Measurements from ENCODE around the gene ADAMTSL4.
"Not testable (repeated sequence)": the region's sequence is repeated elsewhere in the genome, so short reads cannot be mapped to it uniquely, and the experiment has no call there.

The ADAMTSL4 gene

DNA sequence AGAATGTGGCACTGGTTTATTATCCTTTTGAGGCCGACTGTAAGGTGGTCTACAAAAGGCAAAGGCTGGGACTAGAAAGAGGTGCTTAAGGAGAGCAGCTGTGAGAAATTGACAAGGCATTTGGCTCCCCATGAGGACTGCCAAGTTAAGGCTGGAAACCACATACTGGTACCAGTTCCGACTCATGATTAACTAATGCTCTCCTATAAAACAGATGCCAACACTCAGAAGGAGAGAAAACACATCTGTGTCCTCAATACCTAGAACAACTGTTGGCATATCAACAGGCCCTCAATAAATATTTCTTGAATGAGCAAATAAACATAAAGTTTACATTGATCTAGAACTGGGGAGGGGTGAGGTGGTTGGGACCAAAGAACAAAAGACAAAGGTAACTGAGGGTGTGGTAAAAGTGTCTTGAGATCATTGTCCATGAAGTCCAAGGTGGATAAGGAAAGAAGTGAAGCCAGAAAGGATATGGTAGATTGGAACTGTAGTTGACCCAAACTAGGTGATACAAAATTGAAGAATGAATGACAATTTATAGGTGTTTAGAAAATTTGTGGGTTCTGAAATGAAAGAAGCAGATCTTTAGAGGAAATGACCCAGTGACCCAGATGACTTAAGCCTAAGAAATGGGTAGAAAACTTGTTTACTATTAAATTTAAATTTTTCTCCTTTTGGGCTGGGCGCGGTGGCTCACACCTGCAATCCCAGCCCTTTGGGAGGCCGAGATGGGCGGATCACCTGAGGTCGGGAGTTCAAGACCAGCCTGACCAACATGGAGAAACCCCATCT lies 47.1 kb downstream of the ADAMTSL4 start:
- no peak for DNase-seq

DNA sequence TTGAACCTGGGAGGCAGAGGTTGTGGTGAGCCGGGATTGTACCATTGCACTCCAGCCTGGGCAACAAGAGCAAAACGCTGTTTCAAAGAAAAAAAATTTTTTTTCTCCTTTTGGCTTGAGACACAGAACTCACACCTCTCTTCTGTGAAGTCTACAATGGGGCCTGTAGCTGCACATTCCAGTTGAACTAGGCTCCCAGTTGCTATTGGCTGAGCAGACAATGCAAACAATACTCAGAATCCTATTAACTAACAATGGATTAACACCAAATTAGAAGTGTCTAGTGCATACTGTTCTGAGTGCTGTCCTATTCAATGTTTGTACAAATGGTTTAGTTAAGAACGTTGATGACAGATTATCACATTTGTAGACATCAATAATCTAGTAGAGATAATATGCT lies 47.8 kb downstream of the ADAMTSL4 start:
- no peak for DNase-seq

DNA sequence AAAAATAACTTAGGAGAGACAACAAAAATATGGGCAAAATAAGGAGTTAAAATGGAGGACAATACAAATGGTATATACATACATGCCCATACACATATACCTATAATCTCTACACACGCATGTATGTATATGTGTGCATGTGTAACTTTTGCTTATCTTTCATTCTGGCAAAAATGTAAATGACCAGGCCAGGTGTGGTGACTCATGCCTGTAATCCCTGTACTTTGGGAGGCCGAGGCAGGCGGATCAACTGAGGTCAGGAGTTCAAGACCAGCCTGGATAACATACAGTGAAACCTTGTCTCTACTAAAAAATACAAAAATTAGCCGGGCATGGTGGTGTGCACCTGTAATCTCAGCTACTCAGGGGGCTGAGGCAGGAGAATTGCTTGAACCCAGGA lies 49.1 kb downstream of the ADAMTSL4 start:
- not testable (repeated sequence) for DNase-seq

DNA sequence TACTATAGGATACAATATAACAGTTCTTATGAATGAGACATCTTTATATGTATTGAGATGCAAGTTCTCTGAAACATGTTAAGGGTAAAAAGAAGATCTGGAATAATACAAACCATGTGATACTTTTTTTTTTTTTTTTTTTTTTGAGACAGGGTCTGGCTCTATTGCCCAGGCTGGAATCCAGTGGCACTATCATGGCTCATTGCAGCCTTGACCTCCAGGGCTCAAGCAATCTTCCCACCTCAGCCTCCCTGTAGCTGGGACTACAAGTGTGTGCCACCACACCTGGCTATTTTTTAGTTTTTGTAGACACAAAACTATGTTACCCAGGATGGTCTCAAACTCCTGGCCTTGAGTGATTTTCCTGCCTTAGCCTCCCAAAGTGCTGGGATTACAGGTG lies 52.3 kb downstream of the ADAMTSL4 start:
- DNase-seq = no peak

DNA sequence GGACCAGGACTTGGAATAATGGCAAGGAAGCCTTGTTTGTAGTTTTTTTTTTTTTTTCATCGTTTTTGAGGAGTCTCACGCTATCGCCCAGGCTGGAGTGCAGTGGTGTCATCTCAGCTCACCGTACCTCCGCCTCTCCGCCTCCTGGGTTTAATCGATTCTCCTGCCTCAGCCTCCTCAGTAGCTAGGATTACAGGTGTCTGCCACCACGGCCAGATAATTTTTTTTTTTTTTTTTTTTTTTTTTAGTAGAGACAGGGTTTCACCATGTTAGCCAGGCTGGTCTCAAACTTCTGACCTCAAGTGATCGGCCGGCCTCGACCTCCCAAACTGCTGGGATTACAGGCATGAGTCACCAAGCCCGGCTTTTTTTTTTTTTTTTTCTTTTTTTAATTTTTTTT lies 53.2 kb downstream of the ADAMTSL4 start:
- not testable (repeated sequence) for DNase-seq

DNA sequence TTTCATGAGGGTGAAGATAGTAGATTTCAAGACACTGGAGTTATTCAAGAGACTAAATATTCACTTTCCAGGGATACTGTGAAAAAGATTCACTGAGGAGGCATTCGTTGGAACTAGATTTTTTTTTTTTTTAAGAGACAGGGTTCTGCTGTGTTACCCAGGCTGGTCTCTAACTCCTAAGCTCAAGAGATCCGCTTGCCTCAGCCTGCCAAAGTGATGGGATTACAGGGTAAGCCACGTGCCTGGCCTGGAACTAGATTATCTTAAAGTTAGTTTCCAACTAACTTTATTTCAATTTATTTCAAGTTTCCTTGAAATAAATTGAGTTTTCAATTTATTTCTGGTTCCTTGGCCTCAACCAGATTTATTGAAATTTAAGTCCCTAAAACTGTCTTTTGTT lies 54.5 kb downstream of the ADAMTSL4 start:
- DNase-seq = no peak

DNA sequence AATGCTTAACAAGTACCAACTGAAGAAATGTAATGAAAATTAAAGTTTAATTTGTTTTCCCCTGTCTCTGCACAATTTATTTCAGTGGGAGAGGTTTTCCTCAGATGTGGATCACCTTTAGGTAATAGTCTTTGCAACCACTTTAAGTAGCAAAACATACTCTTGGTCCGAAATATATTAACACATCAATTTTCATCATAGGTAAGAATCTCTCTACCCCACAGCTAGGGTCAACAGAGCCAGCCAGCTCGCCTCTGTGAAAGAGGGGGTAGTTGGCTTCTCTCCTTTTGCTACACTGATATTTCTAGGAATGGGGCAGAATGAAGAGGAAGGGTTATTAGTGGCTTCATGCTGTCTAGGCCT lies 55.0 kb downstream of the ADAMTSL4 start:
- DNase-seq = no peak

DNA sequence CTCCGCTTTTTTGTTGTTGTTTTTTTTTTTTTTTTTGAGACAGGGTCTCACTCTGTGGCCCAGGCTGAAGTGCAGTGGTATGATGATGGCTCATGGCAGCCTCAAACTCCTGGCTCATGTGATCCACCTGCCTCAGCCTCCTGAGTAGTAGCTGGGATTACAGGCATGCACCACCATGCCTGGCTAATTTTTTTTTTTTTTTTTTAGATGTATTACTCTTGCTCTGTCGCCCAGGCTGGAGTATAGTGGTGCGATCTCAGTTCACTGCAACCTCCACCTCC lies 56.2 kb downstream of the ADAMTSL4 start:
- DNase-seq = not testable (repeated sequence)

DNA sequence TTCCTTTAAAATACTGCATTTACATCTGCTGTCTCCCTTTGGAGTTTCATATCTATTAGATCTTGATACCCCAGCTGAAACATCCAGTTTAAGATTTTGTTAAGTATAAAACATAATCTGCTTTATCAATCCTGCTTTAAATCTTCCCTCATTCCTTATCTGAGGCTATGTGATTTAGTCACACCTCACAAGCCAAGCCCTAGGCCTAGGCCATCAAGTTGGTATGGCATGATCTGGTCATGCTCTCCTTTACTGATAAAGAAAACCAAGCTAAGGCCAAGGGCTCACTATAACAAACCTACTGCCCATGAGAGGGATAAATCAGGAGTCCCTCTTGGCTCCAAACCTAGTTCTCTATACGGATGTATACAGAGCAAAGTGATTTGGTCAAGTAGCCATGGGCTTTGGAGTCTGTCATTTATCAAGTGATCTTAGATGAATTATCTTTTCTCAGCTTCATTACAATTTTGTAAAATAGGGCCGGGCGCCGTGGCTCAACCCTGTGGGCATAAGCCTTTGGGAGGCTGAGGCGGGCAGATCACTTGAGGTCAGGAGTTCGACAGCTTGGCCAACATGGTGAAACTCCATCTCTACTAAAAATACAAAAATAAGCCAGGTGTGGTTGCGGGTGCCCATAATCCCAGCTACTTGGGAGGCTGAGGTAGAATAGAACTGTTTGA lies 57.4 kb downstream of the ADAMTSL4 start:
- DNase-seq = no peak

DNA sequence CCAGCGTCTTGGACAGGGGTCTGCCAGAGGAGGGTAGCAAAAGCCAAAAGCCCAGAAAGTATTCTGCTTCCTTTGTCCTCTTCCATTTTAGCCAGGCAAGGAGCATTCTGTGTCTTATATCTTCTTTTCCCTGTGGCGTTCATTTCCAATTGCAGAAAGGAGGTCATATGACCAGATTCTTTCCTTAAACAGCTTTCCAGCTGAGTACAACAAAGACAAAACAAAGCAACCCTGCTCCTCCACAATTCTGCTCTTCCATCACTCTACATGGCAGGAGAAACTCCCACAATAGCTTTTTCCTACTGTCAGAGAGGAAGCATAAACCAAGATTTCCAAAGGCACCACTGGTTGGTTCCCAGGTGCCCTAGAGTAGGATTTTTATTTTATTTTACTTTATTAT lies 60.5 kb downstream of the ADAMTSL4 start:
- no peak for DNase-seq
